ENCODE data around the gene OTOF.

OTOF gene

DNA sequence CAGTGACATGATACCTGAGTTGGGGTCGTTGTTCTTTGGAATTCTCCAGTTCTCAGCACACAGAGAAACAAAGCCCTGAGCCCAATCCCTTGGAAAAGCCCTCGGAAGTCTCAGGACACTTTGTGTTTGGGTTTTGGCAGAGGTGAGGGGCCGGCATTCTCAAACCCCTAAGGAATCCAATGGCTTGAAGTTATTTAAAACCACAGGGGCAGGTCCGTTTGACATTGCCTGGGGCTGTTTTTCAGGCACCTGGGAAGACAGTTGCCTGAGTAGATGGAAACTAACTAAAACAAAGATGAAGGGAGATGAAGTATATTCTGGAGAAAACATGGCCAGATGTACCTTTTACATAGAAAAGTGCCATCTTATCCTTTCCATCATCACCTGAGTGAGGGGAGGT lies 22.5 kb upstream of the OTOF start:
- no peak for DNase-seq (ENCODE audit: low spot score)

GRCh38 chr2:26495705-26496297 lies 17.9 kb upstream of the OTOF start:
- DNase-seq (ENCODE audit: low spot score), result no peak

DNA sequence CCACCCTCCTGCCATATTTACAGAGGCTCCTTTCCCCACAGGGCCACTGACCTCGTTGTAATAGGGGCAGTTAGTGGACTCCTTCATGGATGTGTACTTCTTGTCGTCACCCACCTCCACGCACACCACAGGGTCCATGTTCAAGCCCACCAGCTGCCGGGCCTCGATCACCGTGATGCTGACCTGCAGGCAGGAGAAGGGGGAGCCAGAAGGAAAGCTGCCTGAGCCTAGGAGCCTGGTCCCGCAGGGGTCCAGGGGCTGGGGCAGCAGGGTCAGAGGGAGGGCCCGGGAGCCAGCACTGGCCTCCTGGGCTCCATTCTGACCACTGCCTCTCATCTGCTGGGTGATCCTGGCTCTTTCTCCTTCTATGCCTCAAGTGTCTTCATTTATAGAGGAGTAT lies 17.0 kb upstream of the OTOF start:
- no peak for DNase-seq (ENCODE audit: low spot score)

GRCh38 chr2:26494199-26494598 lies 16.3 kb upstream of the OTOF start:
- DNase-seq (ENCODE audit: low spot score), result no peak

- no peak for DNase-seq (ENCODE audit: low spot score)
Measured at GRCh38 chr2:26493566-26493965, 15.6 kb upstream of the OTOF start.

GRCh38 chr2:26492749-26493515 lies 15.0 kb upstream of the OTOF start:
- DNase-seq (ENCODE audit: low spot score), result no peak

DNA sequence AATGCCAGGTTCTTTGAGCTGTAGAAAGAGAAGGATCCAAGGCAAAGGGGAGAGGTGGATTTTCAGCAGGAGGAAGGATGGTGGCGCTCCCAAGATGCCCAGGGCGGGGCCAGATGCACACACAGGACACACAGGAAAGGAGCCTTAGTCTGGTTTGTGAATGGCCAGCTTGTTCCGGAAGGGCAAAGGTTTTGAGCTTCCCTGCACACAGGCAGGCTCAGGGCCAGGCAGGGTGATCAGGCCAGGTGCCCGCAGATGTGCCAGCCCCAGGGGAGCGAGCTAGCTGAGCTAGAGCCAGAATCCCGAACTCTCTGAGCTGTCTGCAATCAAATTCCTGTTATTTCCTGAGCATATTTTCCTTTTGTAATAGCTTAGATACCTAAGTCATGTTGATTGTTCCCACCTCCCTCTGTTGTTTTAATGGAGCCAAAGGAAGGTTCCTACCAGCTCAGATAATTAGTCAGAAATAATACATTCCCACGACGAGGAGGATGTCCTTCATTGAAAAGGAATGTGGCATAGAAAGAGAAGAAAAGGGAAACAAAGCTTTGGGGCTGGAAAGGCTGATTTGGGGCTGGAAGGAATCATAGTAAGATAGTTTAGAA lies 13.7 kb upstream of the OTOF start:
- no peak for DNase-seq (ENCODE audit: low spot score)

DNA sequence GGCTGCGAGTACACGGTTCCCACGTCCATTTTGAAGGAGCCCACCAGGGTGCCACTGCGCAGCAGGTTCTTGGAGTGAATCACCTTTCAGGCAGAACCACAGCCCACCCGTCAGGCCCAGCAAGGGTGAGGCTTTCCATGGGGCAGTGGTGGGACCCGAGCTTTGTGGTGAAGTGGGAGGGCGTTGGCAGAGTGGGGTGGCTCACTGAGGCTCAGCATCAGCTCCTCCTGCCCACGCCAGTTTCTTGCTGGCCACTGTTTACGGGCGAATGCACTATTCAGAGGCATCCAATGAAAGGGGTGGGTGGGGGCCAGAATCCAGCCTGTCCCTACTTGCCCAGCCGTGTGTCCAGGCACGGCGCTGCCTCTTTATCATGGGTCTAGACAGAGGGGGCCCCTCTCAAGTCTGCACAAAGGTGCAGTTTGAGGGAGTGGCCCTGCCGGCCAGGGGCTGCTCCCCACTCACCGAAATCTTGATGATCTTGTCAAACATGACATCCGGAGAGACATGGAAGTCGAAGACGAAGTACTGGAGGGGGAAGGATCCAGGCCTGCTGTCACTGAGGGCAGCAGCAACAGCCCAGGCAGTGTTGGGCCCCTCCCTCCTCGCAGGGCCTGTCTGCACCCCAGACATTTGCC lies 11.4 kb upstream of the OTOF start:
- no peak for DNase-seq (ENCODE audit: low spot score)

DNA sequence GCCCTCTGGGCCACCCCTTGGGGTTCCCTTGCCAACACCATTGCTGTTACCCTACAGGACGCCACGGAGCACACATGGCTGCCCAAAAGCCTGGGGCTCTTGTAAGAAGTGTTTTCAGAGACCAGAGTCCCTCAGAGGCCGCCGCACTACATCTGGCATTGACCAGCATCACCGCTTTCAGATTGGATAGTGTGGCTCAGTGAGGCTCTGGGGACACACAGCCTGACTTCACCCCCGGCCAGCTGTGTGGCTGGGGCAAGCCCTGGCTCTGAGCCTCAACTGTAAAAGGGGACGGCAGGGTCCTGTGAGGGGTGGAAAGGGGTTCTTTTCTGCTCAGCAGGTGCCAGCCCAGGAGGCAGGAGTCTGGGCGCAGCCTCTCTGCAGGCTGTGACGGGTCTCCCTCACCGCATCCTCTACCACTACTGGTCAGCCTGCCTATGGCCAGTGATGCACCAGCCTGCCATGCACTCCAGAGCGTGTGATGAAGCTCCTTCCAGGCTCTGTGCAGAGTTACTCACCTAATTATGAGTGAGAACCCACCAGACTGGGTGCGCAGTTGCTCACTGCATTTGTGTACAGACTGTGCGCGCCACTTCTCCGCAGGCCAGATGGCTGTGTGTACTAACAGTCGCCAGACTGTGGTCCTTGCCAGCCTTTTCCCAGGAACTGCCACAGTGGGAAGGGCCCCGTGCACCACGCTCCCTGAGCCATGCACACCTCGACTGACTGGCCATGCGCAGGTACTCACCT lies 10.7 kb upstream of the OTOF start:
- DNase-seq (ENCODE audit: low spot score), result no peak

DNA sequence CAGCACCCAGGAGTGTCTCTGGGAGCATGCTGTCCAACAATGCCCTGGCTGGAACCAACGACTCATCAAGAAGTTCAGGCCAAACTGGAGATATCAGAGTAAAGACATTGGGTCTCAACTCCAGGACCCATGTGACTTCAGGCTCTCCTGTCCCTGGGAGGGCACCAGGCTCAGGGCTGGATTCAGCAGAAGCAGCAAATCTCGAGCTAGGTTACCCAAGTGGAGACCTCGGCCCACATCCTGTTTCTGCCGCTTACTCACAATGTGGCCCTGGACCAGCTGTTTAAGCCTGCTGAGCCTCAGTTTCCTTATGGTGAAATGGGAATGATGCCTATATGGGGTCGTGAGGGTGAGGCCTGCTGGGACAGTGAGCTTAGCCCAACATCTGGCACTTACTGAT lies 9.3 kb upstream of the OTOF start:
- DNase-seq (ENCODE audit: low spot score), result no peak

DNA sequence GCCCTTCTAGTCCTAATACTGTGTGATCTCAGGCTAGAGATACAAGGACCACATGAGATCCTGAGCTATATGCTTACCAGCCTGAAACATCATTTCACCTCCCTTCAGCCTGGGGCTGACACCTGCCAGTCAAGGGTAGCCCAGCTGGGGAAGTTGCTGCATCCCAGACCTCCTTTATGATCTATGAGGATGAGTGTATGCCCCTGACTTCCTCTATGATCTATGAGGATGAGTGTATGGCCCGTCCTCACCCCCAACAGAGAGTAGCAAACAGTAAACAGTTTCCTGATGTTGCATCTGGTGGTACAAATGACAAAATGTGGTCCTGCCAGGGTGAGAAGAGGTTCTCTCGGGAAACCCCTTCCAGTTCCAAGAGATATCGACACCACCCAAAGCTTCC lies 8.9 kb upstream of the OTOF start:
- DNase-seq (ENCODE audit: low spot score), result no peak

DNA sequence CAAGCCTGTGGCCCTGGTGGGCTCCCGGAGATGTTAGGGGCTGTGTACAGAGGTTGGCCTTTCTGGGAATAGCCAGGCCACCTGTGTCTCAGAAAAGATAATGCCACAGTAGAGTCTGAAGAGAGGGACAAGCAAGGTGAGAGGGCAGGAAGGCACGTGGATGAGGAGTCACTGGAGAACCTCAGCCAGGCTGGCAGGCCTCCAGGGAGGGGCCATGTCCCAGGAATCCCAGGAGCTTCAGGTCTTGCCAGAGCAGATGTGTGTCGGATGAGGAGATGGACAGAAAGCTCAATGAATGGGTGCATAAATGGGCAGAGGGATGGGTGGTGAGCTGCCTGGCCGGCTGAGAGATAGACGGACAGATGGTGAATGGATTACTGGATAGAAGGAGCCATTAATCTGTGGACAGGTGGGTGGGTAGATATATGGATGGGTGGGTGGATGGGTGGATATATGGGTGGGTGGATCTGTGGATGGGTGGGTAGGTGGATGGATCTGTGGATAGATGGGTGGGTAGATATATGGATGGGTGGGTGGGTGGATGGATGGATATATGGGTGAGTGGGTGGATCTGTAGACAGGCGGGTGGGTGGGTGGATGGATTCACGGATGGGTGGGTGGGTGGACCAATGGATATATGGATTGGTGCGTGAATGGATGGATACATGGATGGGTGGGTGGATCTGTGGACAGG lies 7.9 kb upstream of the OTOF start:
- DNase-seq (ENCODE audit: low spot score), result no peak

DNA sequence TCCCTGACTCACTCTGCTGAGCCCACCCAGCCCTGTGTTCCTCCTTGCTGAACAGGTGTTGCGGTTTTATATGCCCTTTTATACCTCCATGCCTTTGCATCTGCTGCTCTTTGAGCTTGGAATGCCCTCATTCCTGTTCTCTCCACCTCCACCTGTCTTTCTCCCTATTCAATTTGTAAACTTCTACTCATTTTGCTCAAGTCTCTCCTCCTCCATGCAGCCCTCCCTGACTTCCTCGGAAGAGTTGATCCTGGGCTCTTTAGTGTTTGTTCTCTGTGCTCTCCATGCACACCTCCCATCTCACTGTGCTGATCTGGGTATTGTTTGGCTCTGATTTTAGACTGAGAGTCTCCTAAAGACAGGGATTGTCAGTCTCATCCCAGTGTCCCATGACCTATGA lies 7.2 kb upstream of the OTOF start:
- DNase-seq (ENCODE audit: low spot score), result no peak

GRCh38 chr2:26484579-26484978 lies 6.7 kb upstream of the OTOF start:
- no peak for DNase-seq (ENCODE audit: low spot score)

DNA sequence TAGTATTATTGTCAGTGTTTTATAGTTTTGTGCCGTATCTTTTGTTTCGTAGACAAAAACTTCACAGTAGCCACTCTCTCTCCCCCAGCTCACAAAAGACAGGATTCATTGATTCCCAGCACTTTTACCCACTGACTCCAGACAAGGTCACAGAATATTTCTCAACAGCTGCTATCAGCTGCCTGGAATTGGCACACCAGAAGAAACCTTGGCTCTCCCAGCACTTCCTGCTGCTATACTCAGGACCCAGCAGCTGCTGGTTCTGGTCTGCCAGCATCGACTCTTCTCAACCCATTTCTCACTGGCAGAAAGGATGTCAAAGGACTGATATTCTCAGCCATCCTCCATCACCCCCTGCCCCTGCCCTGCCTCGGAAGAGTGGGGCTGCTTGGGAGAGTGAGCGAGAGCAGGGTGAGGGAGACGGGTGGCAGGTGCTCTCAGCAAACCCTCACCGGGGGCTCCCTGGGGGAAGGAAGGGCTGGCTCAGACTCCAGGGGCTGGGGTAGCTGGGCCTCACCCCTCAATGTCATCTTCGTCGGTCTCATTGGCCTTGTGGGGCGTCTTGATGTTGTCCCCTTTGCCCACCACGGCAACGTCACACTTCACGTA lies 6.1 kb upstream of the OTOF start:
- no peak for DNase-seq (ENCODE audit: low spot score)

GRCh38 chr2:26483516-26483915 lies 5.6 kb upstream of the OTOF start:
- DNase-seq (ENCODE audit: low spot score), result no peak

- no peak for DNase-seq (ENCODE audit: low spot score)
Measured at GRCh38 chr2:26483027-26483326, 5.1 kb upstream of the OTOF start.

GRCh38 chr2:26482211-26483026 lies 4.5 kb upstream of the OTOF start:
- DNase-seq (ENCODE audit: low spot score), result no peak

GRCh38 chr2:26481706-26482105 lies 3.8 kb upstream of the OTOF start:
- DNase-seq (ENCODE audit: low spot score), result no peak

- DNase-seq (ENCODE audit: low spot score), result no peak
Measured at GRCh38 chr2:26480566-26481423, 2.9 kb upstream of the OTOF start.

All from D341Med (cell line).